AG20443 (cell line): ENCODE data around the gene MRPL45.
A peak's percentile ranks its signal among the peaks of the same experiment; 100 is the strongest.
"Not testable (repeated sequence)": the region's sequence is repeated elsewhere in the genome, so short reads cannot be mapped to it uniquely, and the experiment has no call there.

Source experiments
- DNase-seq: peaks from one replicate; pipeline ENCODE4 v3.0.0; 2012; ENCODE audit warnings: low spot score, mixed read lengths

The MRPL45 gene

GRCh38 chr17:38296834-38297517, at the start of gene MRPL45:
TSS of gene MRPL45 (plus strand) at chr17:38297168. CDS start at chr17:38297184, 16 bp downstream.
- peak; percentile 97 for DNase-seq

GRCh38 chr17:38253191-38253590, 43.8 kb upstream of the MRPL45 start:
- DNase-seq: not testable (repeated sequence)

GRCh38 chr17:38254357-38254756, 42.6 kb upstream of the MRPL45 start:
- not testable (repeated sequence) for DNase-seq

DNA sequence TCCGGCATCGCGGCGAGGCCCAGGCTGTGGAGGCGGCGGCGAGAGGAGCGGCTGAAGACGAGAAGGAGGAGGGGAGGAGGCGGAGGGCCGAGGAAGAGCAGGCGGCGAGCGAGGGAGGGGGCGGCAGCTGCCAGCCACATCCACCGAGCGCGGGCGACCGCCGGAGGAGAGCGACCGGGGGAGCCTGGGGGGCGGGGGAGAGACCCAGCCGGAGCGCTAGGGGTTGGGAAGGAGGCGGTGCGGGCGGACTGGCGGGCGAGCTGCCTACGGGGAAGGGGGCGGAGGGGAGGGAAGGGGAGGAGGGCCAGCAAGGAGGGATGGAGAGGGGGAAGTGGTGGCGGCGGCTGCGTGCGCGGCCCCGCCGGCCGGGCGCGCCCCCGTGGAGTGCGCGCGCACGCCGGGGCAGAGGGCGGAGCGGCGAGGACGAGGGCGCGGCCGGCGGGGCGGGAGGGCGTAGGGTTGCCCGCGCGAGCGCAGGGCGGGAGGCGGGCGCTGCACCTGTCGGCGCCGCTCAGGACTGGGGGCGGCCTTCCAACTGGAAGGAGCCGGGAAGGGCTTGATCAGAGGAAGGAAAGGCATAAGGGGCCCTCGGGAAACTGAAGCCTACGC, 39.9 kb upstream of the MRPL45 start:
- DNase-seq: peak; percentile 89

DNA sequence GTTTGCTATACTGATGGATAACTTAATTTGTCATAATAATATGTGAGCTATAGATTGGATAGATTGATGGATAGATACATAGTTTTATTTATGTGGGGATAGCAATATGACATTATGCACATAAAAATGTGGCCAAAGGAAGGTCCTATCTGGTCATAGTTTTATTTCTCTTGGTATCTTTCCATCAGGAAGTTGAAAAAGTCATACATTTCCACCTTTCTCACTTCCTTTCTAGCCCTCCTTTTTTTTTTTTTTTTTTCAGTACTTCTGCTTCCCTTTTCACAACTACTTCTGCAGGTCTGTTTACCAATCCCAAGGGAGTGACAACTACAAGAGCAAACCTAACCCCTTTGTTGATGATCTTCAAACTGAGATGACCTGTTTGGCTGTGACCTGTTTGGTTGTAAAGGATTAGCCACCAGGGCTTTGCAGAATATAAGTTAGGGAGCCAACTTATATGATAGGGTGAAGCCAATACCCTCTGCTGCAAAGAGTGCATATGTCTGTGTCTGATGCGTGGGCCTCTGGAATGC, 30.9 kb upstream of the MRPL45 start:
- not testable (repeated sequence) for DNase-seq

DNA sequence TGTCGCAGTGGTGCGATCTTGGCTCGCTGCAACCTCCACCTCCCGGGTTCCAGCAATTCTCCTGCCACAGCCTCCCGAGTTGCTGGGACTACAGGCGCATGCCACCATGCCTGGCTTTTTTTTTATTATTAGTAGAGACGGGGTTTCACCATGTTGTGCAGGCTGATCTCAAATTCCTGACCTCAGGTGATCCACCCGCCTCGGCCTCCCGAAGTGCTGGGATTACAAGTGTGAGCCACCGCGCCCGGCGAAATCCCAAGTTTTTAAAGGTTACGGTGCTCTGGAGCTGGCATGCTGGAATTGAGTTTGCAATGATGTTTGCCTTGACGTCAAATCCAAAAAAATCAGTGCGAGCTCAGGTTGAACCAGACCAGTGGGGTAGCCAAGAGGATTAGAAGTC, 30.4 kb upstream of the MRPL45 start:
- DNase-seq: not testable (repeated sequence)

- DNase-seq: not testable (repeated sequence)
Measured at GRCh38 chr17:38268138-38268537, 28.8 kb upstream of the MRPL45 start.

DNA sequence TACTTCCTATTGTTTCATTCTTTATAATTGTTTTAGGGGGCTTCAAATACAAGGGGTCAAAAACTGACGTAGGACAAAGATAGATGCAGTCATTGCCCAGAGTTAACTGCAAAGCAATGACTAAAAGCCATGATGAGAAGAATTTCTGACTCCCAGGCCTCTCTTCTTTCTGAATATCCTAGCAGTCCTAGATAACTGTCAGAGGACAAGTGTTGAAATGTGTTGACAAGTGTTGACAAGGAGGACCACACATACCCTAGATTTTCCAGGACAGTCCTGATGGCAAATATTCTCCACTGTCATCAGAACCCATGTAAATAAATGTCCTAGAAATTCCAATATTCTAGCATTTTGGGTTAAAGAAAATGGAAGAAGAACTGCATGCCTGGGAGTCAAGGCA, 27.9 kb upstream of the MRPL45 start:
- DNase-seq: not testable (repeated sequence)

DNA sequence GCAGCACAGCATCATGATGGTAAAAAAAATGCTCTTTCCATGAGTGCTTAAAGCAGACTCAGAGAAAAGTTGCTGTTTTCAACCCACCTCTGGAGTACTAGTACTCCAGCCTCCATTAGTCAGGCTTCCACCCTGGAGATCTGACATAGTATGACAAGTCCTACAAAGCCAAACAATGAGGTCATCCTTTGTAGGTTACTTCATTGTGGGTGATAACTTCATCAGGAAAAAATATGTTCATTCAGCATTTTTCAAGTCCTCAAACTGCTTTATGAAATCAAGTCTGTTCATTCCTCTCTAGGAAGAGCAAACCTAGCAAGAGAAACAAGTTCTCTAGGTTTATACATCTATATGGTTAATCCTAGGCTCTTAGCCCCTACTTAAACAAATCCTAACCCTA, 27.4 kb upstream of the MRPL45 start:
- not testable (repeated sequence) for DNase-seq

GRCh38 chr17:38285994-38286393, 11.0 kb upstream of the MRPL45 start:
- not testable (repeated sequence) for DNase-seq

DNA sequence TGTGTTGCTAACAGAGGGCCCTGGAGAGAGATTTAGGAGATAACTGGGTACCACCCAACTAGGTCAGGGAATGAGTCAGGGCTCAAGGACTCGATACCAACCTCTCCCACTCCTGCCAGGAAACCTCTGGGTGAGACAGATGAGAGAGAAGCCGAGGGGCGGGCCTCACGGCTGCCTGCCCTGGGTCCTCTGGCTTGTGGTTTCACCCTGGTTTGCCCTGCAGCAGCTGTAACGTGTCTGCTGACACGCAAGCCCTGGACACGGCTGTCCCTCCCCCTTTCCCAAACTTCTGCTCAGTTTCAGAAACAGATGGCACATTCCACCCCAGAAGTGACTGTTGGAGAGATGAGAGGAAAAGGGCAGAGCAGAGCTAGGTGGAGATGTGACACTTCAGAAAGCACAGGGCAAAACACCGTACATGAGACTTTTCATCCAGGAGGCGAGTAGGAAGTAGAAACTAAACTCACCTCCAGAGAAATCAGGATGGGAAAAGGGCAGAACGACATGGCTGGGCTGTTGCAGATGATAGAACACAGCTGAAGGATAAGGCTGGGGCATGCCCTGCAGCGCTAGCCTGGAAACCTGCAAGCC, 10.4 kb upstream of the MRPL45 start:
- not testable (repeated sequence) for DNase-seq

DNA sequence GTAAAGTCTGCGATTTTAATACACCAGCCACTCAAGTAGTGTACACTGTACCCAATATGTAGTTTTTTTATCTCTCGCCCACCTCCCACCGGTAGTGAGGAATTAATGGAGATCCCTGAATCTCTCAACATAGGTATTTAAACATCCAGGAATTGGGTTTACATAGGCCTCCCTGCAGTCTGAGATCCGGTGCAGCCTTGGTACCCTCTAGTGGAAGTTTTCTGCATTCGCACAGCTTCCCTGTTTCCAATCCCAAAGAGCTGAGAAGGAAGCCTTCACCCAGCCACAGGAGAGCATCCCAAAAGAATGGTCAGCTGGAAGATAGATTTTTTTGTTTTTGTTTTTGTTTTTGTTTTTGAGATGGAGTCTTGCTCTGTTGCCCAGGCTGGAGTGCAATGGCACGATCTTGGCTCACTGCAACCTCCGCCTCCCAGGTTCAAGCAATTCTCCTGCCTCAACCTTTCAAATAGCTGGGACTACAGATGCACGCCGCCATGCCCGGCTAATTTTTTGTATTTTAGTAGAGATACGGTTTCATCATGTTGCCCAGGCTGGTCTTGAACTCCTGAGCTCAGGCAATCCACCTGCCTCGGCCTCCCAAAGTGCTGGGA, 8.6 kb upstream of the MRPL45 start:
- DNase-seq: not testable (repeated sequence)

- not testable (repeated sequence) for DNase-seq
Measured at GRCh38 chr17:38289760-38290159, 7.2 kb upstream of the MRPL45 start.

DNA sequence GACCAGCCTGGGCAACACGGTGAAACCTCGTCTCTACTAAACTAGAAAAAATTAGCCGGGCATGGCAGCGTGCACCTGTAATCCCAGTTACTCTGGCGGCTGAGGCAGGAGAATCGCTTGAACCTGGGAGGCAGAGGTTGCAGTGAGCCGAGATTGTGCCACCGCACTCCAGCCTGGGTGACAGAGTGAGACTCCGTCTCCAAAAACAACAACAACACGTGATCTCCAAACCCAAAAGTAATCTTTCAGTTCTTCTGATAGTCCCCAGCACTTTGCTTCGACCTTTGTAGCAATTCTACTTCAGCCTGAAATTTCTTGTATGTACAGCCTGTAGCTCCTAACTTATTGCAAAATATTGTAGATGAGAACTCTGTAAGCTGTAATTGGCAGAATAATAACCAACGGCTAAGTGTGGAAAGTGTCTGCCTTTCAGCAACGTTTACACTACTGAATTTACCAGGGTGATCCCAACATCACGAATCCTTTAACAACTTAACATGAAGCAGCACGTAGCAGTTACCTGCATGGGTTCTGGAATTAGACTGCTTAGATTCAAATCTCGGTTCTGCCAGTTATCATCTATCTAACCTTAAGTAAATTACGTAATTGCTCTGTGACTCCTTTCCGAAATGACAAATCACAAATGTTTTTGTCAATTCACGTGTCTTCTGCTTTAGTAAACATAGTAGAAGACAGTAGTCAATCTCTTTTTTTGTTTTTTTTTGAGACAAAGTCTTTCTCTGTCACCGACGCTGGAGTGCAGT, 1.2 kb upstream of the MRPL45 start:
- peak; percentile 1 for DNase-seq

DNA sequence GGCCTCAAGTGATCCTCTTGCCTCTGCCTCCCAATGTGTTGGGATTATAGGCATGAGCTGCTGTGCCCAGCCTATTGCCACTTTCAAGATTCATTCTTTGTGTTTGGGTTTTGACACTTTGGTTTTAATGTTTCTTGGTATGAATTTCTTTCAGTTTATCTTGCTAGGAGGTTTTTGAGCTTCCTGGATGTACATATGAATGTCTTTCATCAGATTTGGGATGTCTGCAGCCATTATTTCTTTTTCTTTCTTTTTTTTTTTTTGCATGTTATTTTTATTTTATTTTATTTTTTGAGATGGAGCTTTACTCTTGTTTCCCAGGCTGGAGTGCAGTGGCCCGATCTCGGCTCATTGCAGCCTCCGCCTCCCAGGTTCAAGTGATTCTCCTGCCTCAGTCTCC, 18.5 kb downstream of the MRPL45 start:
- no peak for DNase-seq

GRCh38 chr17:38317081-38317480, 20.1 kb downstream of the MRPL45 start:
- no peak for DNase-seq

- no peak for DNase-seq
Measured at GRCh38 chr17:38320482-38320881, 23.5 kb downstream of the MRPL45 start.

DNA sequence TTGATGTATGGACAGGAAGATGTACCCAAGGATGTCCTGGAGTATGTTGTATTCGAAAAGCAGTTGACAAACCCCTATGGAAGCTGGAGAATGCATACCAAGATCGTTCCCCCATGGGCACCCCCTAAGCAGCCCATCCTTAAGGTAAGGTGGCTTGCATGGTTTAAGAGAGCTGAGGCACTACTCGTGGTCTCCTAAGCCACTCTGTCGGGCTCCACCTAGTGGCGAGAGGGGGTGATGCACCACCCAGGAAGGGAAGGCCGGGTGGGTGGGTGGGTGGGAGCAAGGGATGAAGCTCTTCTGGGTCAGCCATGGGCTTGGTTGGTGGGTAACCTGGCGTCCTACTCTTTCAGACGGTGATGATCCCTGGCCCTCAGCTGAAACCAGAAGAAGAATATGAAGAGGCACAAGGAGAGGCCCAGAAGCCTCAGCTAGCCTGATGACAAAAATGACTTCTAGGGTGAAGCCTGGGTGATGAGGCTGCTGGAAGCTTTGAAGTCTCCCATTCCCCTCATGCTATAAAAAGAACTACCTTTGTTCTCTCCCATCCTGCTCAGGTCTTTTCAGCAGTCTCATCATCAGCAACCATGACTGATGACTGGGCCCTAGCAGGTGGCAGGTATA, 25.3 kb downstream of the MRPL45 start:
- DNase-seq: peak; percentile 83

- no peak for DNase-seq
Measured at GRCh38 chr17:38322897-38323296, 25.9 kb downstream of the MRPL45 start.

GRCh38 chr17:38324141-38324697, 27.3 kb downstream of the MRPL45 start:
- DNase-seq: no peak

DNA sequence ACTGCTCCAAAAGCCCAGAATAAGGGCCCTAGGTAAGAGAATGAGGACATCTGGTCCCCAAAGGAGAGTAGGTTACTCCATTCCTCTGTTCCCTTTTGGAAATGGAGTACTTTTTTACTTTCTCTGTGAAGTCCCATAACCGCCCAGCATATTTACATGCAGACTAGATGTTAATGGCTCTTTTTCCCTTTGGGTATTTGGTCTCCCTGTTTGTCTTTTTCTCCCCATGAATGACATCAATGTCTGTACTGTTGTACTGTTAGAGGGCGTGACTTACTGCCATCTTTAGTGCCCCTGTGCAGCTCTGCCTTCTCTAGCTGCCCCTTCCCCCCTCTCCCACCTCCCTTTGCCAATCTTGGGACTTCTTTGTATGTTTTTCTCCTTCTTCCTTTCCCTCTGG, 27.8 kb downstream of the MRPL45 start:
- DNase-seq: no peak
